LNCaP clone FGC (cell line): ENCODE results near the gene PRSS3.
"Not testable (repeated sequence)": the region's sequence is repeated elsewhere in the genome, so short reads cannot be mapped to it uniquely, and the experiment has no call there.

ENCODE experiments used
- DNase-seq: peaks from one replicate; pipeline ENCODE4 v3.0.0-alpha.2; 2011; ENCODE audit warnings: low read depth
- H3K4me3 ChIP-seq: 2 replicates; pipeline ENCODE4 v1.5.1; 2011; ENCODE audit warnings: mild to moderate bottlenecking, low read depth, low read length, control low read depth
- CTCF ChIP-seq: IDR thresholded peaks from 2 replicates; pipeline ENCODE4 v1.5.1; 2012; ENCODE audit warnings: mild to moderate bottlenecking; ENCODE audit not compliant: control insufficient read depth, insufficient read depth; ENCODE audit errors: extremely low read depth

PRSS3 gene

GRCh38 chr9:33762343-33762742, 33.0 kb upstream of the PRSS3 start:
- no peak for TF ChIP-seq CTCF
- no peak overlapping the region for H3K4me3 ChIP-seq
- DNase-seq, result no peak

GRCh38 chr9:33763709-33764108, 31.7 kb upstream of the PRSS3 start:
- DNase-seq, H3K4me3 ChIP-seq: not testable (repeated sequence)

- no peak for DNase-seq
- no peak for TF ChIP-seq CTCF
- H3K4me3 ChIP-seq, result no peak overlapping the region
Observed at GRCh38 chr9:33765411-33765810, 29.9 kb upstream of the PRSS3 start.

- not testable (repeated sequence) for H3K4me3 ChIP-seq, DNase-seq
Observed at GRCh38 chr9:33770156-33770880, 25.0 kb upstream of the PRSS3 start.

GRCh38 chr9:33773135-33773534, 22.2 kb upstream of the PRSS3 start:
- DNase-seq, H3K4me3 ChIP-seq: not testable (repeated sequence)

GRCh38 chr9:33774074-33774659, 21.2 kb upstream of the PRSS3 start:
- not testable (repeated sequence) for H3K4me3 ChIP-seq, DNase-seq

GRCh38 chr9:33776578-33776977, 18.8 kb upstream of the PRSS3 start:
- H3K4me3 ChIP-seq, result no peak overlapping the region

GRCh38 chr9:33778700-33779351, 16.5 kb upstream of the PRSS3 start:
- no peak for DNase-seq
- no peak overlapping the region for H3K4me3 ChIP-seq
- TF ChIP-seq CTCF, result peak; percentile 89

More at GRCh38 chr9:33776578-33776977, 18.8 kb upstream of the PRSS3 start:
- no peak for DNase-seq
- no peak for TF ChIP-seq CTCF

- no peak overlapping the region for H3K4me3 ChIP-seq
- DNase-seq, result no peak
- no peak for TF ChIP-seq CTCF
Observed at GRCh38 chr9:33780276-33780675, 15.1 kb upstream of the PRSS3 start.
